Measurements from ENCODE around the gene ADRA1B. TPM values are rescaled to one million over a fixed set of nuclear protein-coding genes. Genes with fewer than 3 reads are reported as not detected.

The ADRA1B gene
- polyA plus RNA-seq, 2 of the 4 experiments (the other 2 are of a cell fraction) = 4.4 to 8.5 TPM

- no peak for ATAC-seq
- H3K27ac ChIP-seq = no peak overlapping the region
- FAIRE-seq = no peak
- H3K4me1 ChIP-seq = peaks cover 3% of the 10 kb centered on the region; the same call in 1 of the 3 replicates
- ChIA-PET POLR2A (no interaction called here), CTCF (interaction anchor here (0.6 to 4.6 kb wide), 3 partner anchors 9 to 462 kb away, joined by 3 to 34 read pairs (median 3); no protein-coding TSS in a partner anchor)
- no peak overlapping the region for H3K4me3 ChIP-seq
- no peak overlapping the region for H3K4me2 ChIP-seq
- TF ChIP-seq BHLHE40 (IDR thresholded peaks at IDR 0.05; ENCODE audit: low read depth, low read length) = no peak
- TF ChIP-seq HEYL (CRISPR knock-in tag; IDR thresholded peaks at IDR 0.05) = no peak
- TF ChIP-seq, protein P1, sequence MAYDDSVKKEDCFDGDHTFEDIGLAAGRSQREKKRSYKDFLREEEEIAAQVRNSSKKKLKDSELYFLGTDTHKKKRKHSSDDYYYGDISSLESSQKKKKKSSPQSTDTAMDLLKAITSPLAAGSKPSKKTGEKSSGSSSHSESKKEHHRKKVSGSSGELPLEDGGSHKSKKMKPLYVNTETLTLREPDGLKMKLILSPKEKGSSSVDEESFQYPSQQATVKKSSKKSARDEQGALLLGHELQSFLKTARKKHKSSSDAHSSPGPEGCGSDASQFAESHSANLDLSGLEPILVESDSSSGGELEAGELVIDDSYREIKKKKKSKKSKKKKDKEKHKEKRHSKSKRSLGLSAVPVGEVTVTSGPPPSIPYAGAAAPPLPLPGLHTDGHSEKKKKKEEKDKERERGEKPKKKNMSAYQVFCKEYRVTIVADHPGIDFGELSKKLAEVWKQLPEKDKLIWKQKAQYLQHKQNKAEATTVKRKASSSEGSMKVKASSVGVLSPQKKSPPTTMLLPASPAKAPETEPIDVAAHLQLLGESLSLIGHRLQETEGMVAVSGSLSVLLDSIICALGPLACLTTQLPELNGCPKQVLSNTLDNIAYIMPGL (CRISPR knock-in tag; IDR thresholded peaks at IDR 0.05; ENCODE audit: borderline replicate concordance) = no peak
- TF ChIP-seq, protein P2, sequence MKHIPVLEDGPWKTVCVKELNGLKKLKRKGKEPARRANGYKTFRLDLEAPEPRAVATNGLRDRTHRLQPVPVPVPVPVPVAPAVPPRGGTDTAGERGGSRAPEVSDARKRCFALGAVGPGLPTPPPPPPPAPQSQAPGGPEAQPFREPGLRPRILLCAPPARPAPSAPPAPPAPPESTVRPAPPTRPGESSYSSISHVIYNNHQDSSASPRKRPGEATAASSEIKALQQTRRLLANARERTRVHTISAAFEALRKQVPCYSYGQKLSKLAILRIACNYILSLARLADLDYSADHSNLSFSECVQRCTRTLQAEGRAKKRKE (CRISPR knock-in tag; IDR thresholded peaks at IDR 0.05; ENCODE audit: low read depth) = no peak
- no peak for TF ChIP-seq ZNF302 (CRISPR knock-in tag; IDR thresholded peaks at IDR 0.05)
- TF ChIP-seq JUN (IDR thresholded peaks at IDR 0.05) = no peak
- TF ChIP-seq NR3C1 (IDR thresholded peaks at IDR 0.05) = no peak
- no peak for TF ChIP-seq PBX3 (IDR thresholded peaks at IDR 0.05)
- TF ChIP-seq RARB (CRISPR knock-in tag; IDR thresholded peaks at IDR 0.05) = no peak
- no peak for TF ChIP-seq CHD4 (IDR thresholded peaks at IDR 0.05; ENCODE audit: borderline replicate concordance)
- TF ChIP-seq TFCP2L1 (CRISPR knock-in tag; IDR thresholded peaks at IDR 0.05) = no peak
- TF ChIP-seq KDM1A (IDR thresholded peaks at IDR 0.05; ENCODE audit: low read depth) = no peak
- no peak for TF ChIP-seq GATA3 (IDR thresholded peaks at IDR 0.05; ENCODE audit: borderline replicate concordance)
- TF ChIP-seq FOSB (CRISPR knock-in tag; IDR thresholded peaks at IDR 0.05) = no peak
- TF ChIP-seq ZSCAN20 (CRISPR knock-in tag; IDR thresholded peaks at IDR 0.05) = no peak
- TF ChIP-seq EHMT2 (IDR thresholded peaks at IDR 0.05; ENCODE audit: low read depth) = no peak
- DNase-seq (ENCODE audit: low read depth in 1 of 2, low spot score in 1 of 2) = no peak
- WGBS (ENCODE audit: missing lambda C conversion rate) = 38% methylated on average over 2 of the region's 2 CpGs
- H3K9me3 ChIP-seq = no peaks in the 10 kb centered on the region
Measured at GRCh38 chr5:159978358-159978757, 62.1 kb downstream of the ADRA1B start.

GRCh38 chr5:159982421-159983173 is 66.3 kb downstream of the ADRA1B start:
- no peak for FAIRE-seq
- H3K4me2 ChIP-seq = no peak overlapping the region
- H3K9me3 ChIP-seq = no peaks in the 10 kb centered on the region
- ATAC-seq = no peak
- CTCF ChIA-PET = no interaction called here
- WGBS (ENCODE audit: missing lambda C conversion rate) = 86% methylated on average over 8 of the region's 8 CpGs
- TF ChIP-seq TFCP2L1 (CRISPR knock-in tag; IDR thresholded peaks at IDR 0.05) (no peak), HOXB5 (CRISPR knock-in tag; IDR thresholded peaks at IDR 0.05) (no peak), NPAS2 (CRISPR knock-in tag; IDR thresholded peaks at IDR 0.05; ENCODE audit: borderline replicate concordance) (no peak), HDAC2 (IDR thresholded peaks at IDR 0.05) (no peak), POLR2AphosphoS2 (conservative IDR thresholded peaks at IDR 0.05; ENCODE audit: low read length) (no peak), BCL3 (IDR thresholded peaks at IDR 0.05) (no peak), HOXA7 (CRISPR knock-in tag; IDR thresholded peaks at IDR 0.05) (no peak), BHLHE40 (IDR thresholded peaks at IDR 0.05; ENCODE audit: low read depth, low read length) (no peak), ELK1 (IDR thresholded peaks at IDR 0.05; ENCODE audit: low read depth, low read length) (no peak), HOXB13 (CRISPR knock-in tag; IDR thresholded peaks at IDR 0.05; ENCODE audit: low read depth) (no peak), RNF2 (IDR thresholded peaks at IDR 0.05; ENCODE audit: borderline replicate concordance, low read depth) (no peak), FOXS1 (CRISPR knock-in tag; IDR thresholded peaks at IDR 0.05) (no peak), CEBPB (IDR thresholded peaks at IDR 0.05) (no peak), RAD21 (conservative IDR thresholded peaks at IDR 0.05 in 1 of 2, IDR thresholded peaks at IDR 0.05 in 1 of 2) (no peak), CBX8 (IDR thresholded peaks at IDR 0.05) (no peak), CHD4 (IDR thresholded peaks at IDR 0.05; ENCODE audit: borderline replicate concordance) (no peak), ZC3H11A (IDR thresholded peaks at IDR 0.05) (no peak), RFX5 (IDR thresholded peaks at IDR 0.05) (no peak), MAX (IDR thresholded peaks at IDR 0.05) (no peak)
- no peak overlapping the region for H3K4me3 ChIP-seq
- no peak overlapping the region for H3K27ac ChIP-seq
- no peaks in the 10 kb centered on the region for H3K4me1 ChIP-seq
- no peak for DNase-seq (ENCODE audit: low read depth in 1 of 2, low spot score in 1 of 2)
- POLR2A ChIA-PET = no interaction called here

Measured in A549 (cell line).